GM21717 (cell line): ENCODE measurements around the gene RASGRP2.

Experiments used
- ATAC-seq: cut with Tn5 transposase; IDR thresholded peaks from one replicate; pipeline ENCODE4 v1.9.1; 2021; ENCODE audit warnings: mild to moderate bottlenecking, moderate library complexity; ENCODE audit not compliant: unreplicated experiment

The RASGRP2 gene

GRCh38 chr11:64771861-64772260 is 27.9 kb upstream of the RASGRP2 start:
- ATAC-seq: no peak

GRCh38 chr11:64770120-64770519 is 26.2 kb upstream of the RASGRP2 start:
- no peak for ATAC-seq

GRCh38 chr11:64769283-64769682 is 25.3 kb upstream of the RASGRP2 start:
- no peak for ATAC-seq

- no peak for ATAC-seq
These were observed 24.4 kb upstream of the RASGRP2 start for GRCh38 chr11:64768300-64768694.

- no peak for ATAC-seq
These were observed 23.7 kb upstream of the RASGRP2 start for GRCh38 chr11:64767344-64768299.

- no peak for ATAC-seq
These were observed 22.9 kb upstream of the RASGRP2 start for GRCh38 chr11:64766881-64767280.

- ATAC-seq: no peak
These were observed 22.1 kb upstream of the RASGRP2 start for GRCh38 chr11:64765851-64766665.

- no peak for ATAC-seq
These were observed 21.4 kb upstream of the RASGRP2 start for GRCh38 chr11:64765291-64765850.

GRCh38 chr11:64764753-64765152 is 20.8 kb upstream of the RASGRP2 start:
- ATAC-seq: no peak

- no peak for ATAC-seq
These were observed 20.2 kb upstream of the RASGRP2 start for GRCh38 chr11:64764040-64764611.

GRCh38 chr11:64763526-64764039 is 19.6 kb upstream of the RASGRP2 start:
- no peak for ATAC-seq

GRCh38 chr11:64762674-64763525 is 19.0 kb upstream of the RASGRP2 start:
- ATAC-seq: no peak

GRCh38 chr11:64762277-64762673 is 18.3 kb upstream of the RASGRP2 start:
- no peak for ATAC-seq

- no peak for ATAC-seq
These were observed 16.9 kb upstream of the RASGRP2 start for GRCh38 chr11:64760759-64761420.

GRCh38 chr11:64759722-64760719 is 16.1 kb upstream of the RASGRP2 start, which contains the start of gene PYGM:
Gene PYGM (minus strand): TSS chr11:64759974. CDS start chr11:64759898, 76 bp downstream.
- no peak for ATAC-seq

- no peak for ATAC-seq
These were observed 15.3 kb upstream of the RASGRP2 start for GRCh38 chr11:64759131-64759721.

GRCh38 chr11:64758330-64759079 is 14.6 kb upstream of the RASGRP2 start:
- no peak for ATAC-seq
